ENCODE data around the gene C3orf20.

- no peak for TF ChIP-seq POLR2A (IDR thresholded peaks at IDR 0.05)
- TF ChIP-seq CTCF (IDR thresholded peaks at IDR 0.05), result no peak
Observed at GRCh38 chr3:14775563-14775962, 100.6 kb downstream of the C3orf20 start.
